Measurements from ENCODE around the gene UGT1A3. TPM values are rescaled to one million over a fixed set of nuclear protein-coding genes. Genes with fewer than 3 reads are reported as not detected.

Gene UGT1A3
- total RNA-seq, 1 donor from 2014 or later = not detected

- no peak overlapping the region for H3K4me3 ChIP-seq
- H3K36me3 ChIP-seq = no peaks in the 10 kb centered on the region
- intact Hi-C loops (cut with DNase I) = no loop called here
- no peaks in the 10 kb centered on the region for H3K9me3 ChIP-seq
- no peaks in the 10 kb centered on the region for H3K4me1 ChIP-seq
- TF ChIP-seq, protein P1, sequence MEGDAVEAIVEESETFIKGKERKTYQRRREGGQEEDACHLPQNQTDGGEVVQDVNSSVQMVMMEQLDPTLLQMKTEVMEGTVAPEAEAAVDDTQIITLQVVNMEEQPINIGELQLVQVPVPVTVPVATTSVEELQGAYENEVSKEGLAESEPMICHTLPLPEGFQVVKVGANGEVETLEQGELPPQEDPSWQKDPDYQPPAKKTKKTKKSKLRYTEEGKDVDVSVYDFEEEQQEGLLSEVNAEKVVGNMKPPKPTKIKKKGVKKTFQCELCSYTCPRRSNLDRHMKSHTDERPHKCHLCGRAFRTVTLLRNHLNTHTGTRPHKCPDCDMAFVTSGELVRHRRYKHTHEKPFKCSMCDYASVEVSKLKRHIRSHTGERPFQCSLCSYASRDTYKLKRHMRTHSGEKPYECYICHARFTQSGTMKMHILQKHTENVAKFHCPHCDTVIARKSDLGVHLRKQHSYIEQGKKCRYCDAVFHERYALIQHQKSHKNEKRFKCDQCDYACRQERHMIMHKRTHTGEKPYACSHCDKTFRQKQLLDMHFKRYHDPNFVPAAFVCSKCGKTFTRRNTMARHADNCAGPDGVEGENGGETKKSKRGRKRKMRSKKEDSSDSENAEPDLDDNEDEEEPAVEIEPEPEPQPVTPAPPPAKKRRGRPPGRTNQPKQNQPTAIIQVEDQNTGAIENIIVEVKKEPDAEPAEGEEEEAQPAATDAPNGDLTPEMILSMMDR (IDR thresholded peaks at IDR 0.05) = no peak
- no peak for DNase-seq (ENCODE audit: low spot score in 2 of 2)
- H3K27ac ChIP-seq = no peak overlapping the region
- no peaks in the 10 kb centered on the region for H3K27me3 ChIP-seq
Observed at GRCh38 chr2:233799716-233800115, 70.9 kb downstream of the UGT1A3 start.

DNA sequence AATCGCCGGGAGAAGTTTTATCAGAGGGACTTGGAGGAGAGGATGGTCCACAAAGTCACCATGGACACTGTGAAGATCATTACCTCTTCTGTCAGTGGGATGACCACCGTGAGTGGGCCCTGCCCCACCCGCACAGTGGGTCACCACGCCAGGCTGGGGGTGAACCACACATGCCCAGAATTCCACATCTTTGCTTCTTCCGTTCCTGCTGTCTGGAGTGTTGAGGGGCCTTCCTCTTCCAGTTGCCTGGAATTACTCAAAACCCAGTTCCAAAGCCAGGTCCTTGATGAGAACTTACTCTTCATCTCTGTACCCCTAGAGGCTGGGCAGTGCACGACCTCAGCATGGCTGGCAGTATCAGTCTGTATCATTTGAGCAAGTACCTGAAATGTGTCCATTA, 71.4 kb downstream of the UGT1A3 start:
- Histone ChIP-seq H3K4me3 (no peak overlapping the region), H3K27ac (no peak overlapping the region), H3K36me3 (no peaks in the 10 kb centered on the region), H3K27me3 (no peaks in the 10 kb centered on the region), H3K4me1 (no peaks in the 10 kb centered on the region), H3K9me3 (no peaks in the 10 kb centered on the region)
- TF ChIP-seq, protein P1 (IDR thresholded peaks at IDR 0.05) = no peak
- intact Hi-C loops (cut with DNase I) = no loop called here
- DNase-seq (ENCODE audit: low spot score in 2 of 2) = no peak

DNA sequence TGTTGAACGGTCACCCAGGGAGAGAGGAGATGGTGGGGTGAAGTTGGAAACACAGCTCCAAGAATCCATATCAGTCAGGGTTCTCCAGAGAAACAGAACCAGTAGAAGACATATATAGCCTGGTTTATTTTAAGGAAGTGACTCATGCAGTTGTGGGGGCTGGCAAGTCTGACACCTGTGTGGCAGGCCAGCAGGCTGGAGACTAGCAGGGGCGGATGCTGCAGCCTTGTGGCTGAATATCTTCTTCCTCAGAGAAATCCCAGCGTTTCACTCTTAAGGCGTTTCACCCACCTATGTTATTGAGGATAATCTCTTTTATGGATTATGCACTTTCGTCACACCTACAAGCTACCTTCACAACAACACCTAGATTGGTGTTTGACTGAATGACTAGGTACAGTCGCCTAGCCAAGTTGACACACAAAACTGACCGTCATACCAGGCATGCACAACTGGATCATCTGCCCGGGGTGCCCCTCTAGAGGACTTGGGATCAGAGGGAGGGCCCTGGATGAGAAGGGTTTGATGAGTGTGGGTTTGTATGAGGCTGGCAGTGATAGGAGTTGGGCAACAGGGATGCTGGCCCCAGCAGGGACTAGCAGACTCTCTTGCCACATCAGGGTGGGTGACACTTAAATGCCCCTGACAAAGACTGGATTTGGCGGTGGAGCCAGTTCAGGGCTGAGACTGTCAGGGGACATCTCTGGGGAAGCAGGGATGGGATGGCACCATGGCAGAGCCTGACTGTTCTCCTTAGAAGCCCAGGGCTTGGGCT, 72.7 kb downstream of the UGT1A3 start:
- no peaks in the 10 kb centered on the region for H3K36me3 ChIP-seq
- H3K4me3 ChIP-seq = no peak overlapping the region
- TF ChIP-seq, protein P1 (IDR thresholded peaks at IDR 0.05) = no peak
- intact Hi-C loops (cut with DNase I) = no loop called here
- H3K27me3 ChIP-seq = no peaks in the 10 kb centered on the region
- no peak overlapping the region for H3K27ac ChIP-seq
- no peak for DNase-seq (ENCODE audit: low spot score in 2 of 2)
- H3K9me3 ChIP-seq = no peaks in the 10 kb centered on the region
- no peaks in the 10 kb centered on the region for H3K4me1 ChIP-seq

DNA sequence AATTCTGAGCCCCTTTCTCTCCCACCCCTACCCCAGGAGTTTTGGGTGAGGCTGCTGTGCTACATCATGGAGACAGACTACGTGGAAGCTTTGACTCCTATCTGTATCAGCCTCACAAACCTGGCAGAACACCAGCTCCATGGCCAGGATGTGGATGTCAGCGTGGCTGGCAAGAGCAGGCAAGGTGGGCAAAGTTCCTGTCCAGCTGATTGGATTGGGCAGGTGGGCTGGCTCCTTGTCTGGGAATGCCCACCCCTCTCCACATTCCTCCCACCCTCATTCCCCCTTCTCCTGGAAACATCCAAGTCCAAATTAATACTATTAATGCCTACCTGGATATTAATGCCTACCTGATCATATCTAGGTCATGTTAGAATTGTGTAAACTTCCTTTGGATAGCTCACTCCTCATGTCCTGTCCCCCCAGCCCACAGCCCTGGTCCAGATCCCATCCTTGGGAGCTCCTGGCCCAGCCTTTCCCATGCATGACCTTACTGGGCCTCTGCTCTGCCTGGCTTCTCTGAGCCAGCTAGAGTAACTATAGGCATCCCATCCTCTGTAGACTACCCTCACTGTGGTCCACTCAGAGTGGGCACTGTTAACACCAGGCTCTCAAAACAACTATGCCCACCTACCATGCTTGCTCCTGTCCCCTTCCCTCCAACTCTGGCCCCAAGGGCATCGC, 73.4 kb downstream of the UGT1A3 start:
- intact Hi-C loops (cut with DNase I) = no loop called here
- TF ChIP-seq, protein P1 (IDR thresholded peaks at IDR 0.05) = no peak
- Histone ChIP-seq H3K9me3 (no peaks in the 10 kb centered on the region), H3K27me3 (no peaks in the 10 kb centered on the region), H3K36me3 (no peaks in the 10 kb centered on the region), H3K27ac (no peak overlapping the region), H3K4me1 (no peaks in the 10 kb centered on the region), H3K4me3 (no peak overlapping the region)
- no peak for DNase-seq (ENCODE audit: low spot score in 2 of 2)

GRCh38 chr2:233803292-233803911, 74.6 kb downstream of the UGT1A3 start:
- TF ChIP-seq, protein P1 (IDR thresholded peaks at IDR 0.05) = no peak
- no peaks in the 10 kb centered on the region for H3K9me3 ChIP-seq
- no peaks in the 10 kb centered on the region for H3K36me3 ChIP-seq
- H3K27me3 ChIP-seq = no peaks in the 10 kb centered on the region
- peak in 1 of 2 donors; percentile 53 for DNase-seq (ENCODE audit: low spot score in 2 of 2)
- H3K4me3 ChIP-seq = no peak overlapping the region
- no peaks in the 10 kb centered on the region for H3K4me1 ChIP-seq
- intact Hi-C loops (cut with DNase I) = no loop called here
- no peak overlapping the region for H3K27ac ChIP-seq
